Mucosa of descending colon (tissue), 3 donors: ENCODE measurements around the gene ZDHHC16. TPM values are rescaled to one million over a fixed set of nuclear protein-coding genes. Genes with fewer than 3 reads are reported as not detected.

Experiments used
- ATAC-seq: fragments of 200-7000 bp; cut with Tn5 transposase; one replicate; pipeline ENCODE4 v1.9.1; 2020; ENCODE audit warnings: mild to moderate bottlenecking, moderate library complexity
- DNase-seq, 3 donors: peaks; one replicate each; pipeline ENCODE4 v3.0.0-alpha.2; 2020
- H3K36me3 ChIP-seq: fragments of 200-600 bp; one replicate; pipeline ENCODE4 v1.8.0; 2021; ENCODE audit warnings: low read depth, mild to moderate bottlenecking
- H3K4me1 ChIP-seq: fragments of 200-600 bp; one replicate; pipeline ENCODE4 v1.8.0; 2021; ENCODE audit warnings: low read depth, mild to moderate bottlenecking
- H3K4me3 ChIP-seq: fragments of 200-600 bp; one replicate; pipeline ENCODE4 v1.8.0; 2021; ENCODE audit warnings: mild to moderate bottlenecking
- H3K9me3 ChIP-seq: fragments of 200-600 bp; one replicate; pipeline ENCODE4 v1.8.0; 2021; ENCODE audit warnings: mild to moderate bottlenecking
- CTCF ChIP-seq: fragments of 200-600 bp; IDR thresholded peaks from one replicate; pipeline ENCODE4 v1.8.0; 2022; ENCODE audit warnings: antibody characterized with exemption, mild to moderate bottlenecking
- intact Hi-C, 2 donors: fragments of 100-400 bp; cut with DNase I in 1 of 2; cut with micrococcal nuclease in 1 of 2; formaldehyde crosslinking; loops; one replicate each; pipeline versions ENCODE4 v1.11.0 to v1.11.1; 2022; cut with DNase I, micrococcal nuclease
- total RNA-seq, 3 donors: library from RNA; stranded (reverse); fragmentation: NEBNext Ultra II Directional in 2 of 3; extraction: Animal tissue kit (Norgen Biotek cat#: 25700) in 2 of 3; gene quantifications; one replicate each; pipeline versions ENCODE4 v1.2.1 to v1.2.4, GENCODE V29; 2021 to 2023
- donor health status: DM: no; HTN: no; CAD: no; lungs with moderate emphysema.
- donor health status: DM: no; HTN: no; CAD: no.
- donor health status: DM: no; HTN: yes; CAD: no.

The ZDHHC16 gene
- total RNA-seq, 3 donors from 2014 or later, result 28.8 to 37.0 (median 29.5) TPM

GRCh38 chr10:97490592-97490991 lies 44.6 kb downstream of the ZDHHC16 start:
- ATAC-seq, result no peak
- Histone ChIP-seq H3K36me3 (no peaks in the 10 kb centered on the region), H3K4me1 (no peaks in the 10 kb centered on the region), H3K4me3 (no peak overlapping the region), H3K9me3 (no peaks in the 10 kb centered on the region)
- no peak for DNase-seq
- intact Hi-C loops, result no loop called here
- TF ChIP-seq CTCF, result no peak

- ATAC-seq (no peak), DNase-seq (no peak)
- intact Hi-C loops, result no loop called here
- Histone ChIP-seq H3K36me3 (no peaks in the 10 kb centered on the region), H3K9me3 (no peaks in the 10 kb centered on the region), H3K4me3 (no peak overlapping the region), H3K4me1 (no peaks in the 10 kb centered on the region)
- TF ChIP-seq CTCF, result no peak
Measured at GRCh38 chr10:97494151-97494550, 48.2 kb downstream of the ZDHHC16 start.

- intact Hi-C loops, result no loop called here
- ATAC-seq (no peak), DNase-seq (no peak)
- Histone ChIP-seq H3K4me3 (no peak overlapping the region), H3K9me3 (no peaks in the 10 kb centered on the region), H3K36me3 (no peaks in the 10 kb centered on the region), H3K4me1 (peaks cover under 1% of the 10 kb centered on the region)
- TF ChIP-seq CTCF, result no peak
Measured at GRCh38 chr10:97494863-97495506, 49.0 kb downstream of the ZDHHC16 start.

- DNase-seq, result peak; percentile 83 to 90 (median 84)
- Histone ChIP-seq H3K9me3 (no peaks in the 10 kb centered on the region), H3K36me3 (no peaks in the 10 kb centered on the region), H3K4me3 (peak overlapping the region; percentile 59), H3K4me1 (peaks cover 4% of the 10 kb centered on the region)
- no peak for TF ChIP-seq CTCF
- peak; percentile 54 for ATAC-seq
- intact Hi-C loops, result no loop called here
Measured at GRCh38 chr10:97497572-97498075, 51.6 kb downstream of the ZDHHC16 start.

GRCh38 chr10:97498076-97498840 lies 52.3 kb downstream of the ZDHHC16 start, which contains the start of gene MMS19:
Gene MMS19 (minus strand): TSS chr10:97498422. CDS start chr10:97498384, 38 bp downstream.
- Histone ChIP-seq H3K4me1 (peaks cover 4% of the 10 kb centered on the region), H3K36me3 (no peaks in the 10 kb centered on the region), H3K9me3 (no peaks in the 10 kb centered on the region), H3K4me3 (peak within 1 kb of the TSS; percentile 59)
- intact Hi-C loops, result no loop called here
- ATAC-seq (peak; percentile 92), DNase-seq (peak; percentile 100)
- TF ChIP-seq CTCF, result peak; percentile 23
